Stomach (tissue), 4 donors: Measurements from ENCODE around the gene RSRP1.
"Not testable (repeated sequence)": the region's sequence is repeated elsewhere in the genome, so short reads cannot be mapped to it uniquely, and the experiment has no call there.

Experiments
- EP300 ChIP-seq: sonication (generic); formaldehyde crosslinking; IDR thresholded peaks from one replicate; pipeline ENCODE4 v1.6.1; 2017; ENCODE audit warnings: antibody characterized with exemption
- POLR2A ChIP-seq, 4 donors: fragments of 450-650 bp; IDR thresholded peaks; one replicate each; pipeline ENCODE4 v1.6.1; 2016; ENCODE audit warnings: antibody characterized with exemption in 4 of 4, control low read depth in 2 of 4, mild to moderate bottlenecking in 1 of 4, moderate library complexity in 1 of 4
- TF ChIP-seq, protein P1 (sequence below), 7 experiments: fragments of 450-650 bp in 4 of 7; fragments of 200-600 bp in 3 of 7; sonication (generic) in 3 of 7; IDR thresholded peaks; one replicate each; pipeline ENCODE4 v1.5.1; 2016 to 2019; ENCODE audit warnings: antibody characterized with exemption in 7 of 7, control low read depth in 2 of 7, mild to moderate bottlenecking in 1 of 7

- TF ChIP-seq, protein P1, sequence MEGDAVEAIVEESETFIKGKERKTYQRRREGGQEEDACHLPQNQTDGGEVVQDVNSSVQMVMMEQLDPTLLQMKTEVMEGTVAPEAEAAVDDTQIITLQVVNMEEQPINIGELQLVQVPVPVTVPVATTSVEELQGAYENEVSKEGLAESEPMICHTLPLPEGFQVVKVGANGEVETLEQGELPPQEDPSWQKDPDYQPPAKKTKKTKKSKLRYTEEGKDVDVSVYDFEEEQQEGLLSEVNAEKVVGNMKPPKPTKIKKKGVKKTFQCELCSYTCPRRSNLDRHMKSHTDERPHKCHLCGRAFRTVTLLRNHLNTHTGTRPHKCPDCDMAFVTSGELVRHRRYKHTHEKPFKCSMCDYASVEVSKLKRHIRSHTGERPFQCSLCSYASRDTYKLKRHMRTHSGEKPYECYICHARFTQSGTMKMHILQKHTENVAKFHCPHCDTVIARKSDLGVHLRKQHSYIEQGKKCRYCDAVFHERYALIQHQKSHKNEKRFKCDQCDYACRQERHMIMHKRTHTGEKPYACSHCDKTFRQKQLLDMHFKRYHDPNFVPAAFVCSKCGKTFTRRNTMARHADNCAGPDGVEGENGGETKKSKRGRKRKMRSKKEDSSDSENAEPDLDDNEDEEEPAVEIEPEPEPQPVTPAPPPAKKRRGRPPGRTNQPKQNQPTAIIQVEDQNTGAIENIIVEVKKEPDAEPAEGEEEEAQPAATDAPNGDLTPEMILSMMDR (IDR thresholded peaks at IDR 0.05) = not testable (repeated sequence)
- not testable (repeated sequence) for TF ChIP-seq POLR2A (IDR thresholded peaks at IDR 0.05); EP300
Measured at GRCh38 chr1:25293426-25293825, 46.2 kb upstream of the RSRP1 start.
